HEK293 (cell line): ENCODE measurements around the gene CHST15.

Experiments used
- CTCF ChIA-PET: fragments of 350-600 bp; formaldehyde crosslinking; extraction: SDS; loops from one replicate; lab custom pipeline; 2021; ENCODE audit warnings: antibody characterized with exemption; lab: Yijun Ruan, JAX
- POLR2A ChIA-PET: fragments of 300-600 bp; formaldehyde crosslinking; extraction: SDS; loops from one replicate; lab custom pipeline; 2020; ENCODE audit warnings: antibody characterized with exemption, inconsistent platforms; lab: Yijun Ruan, JAX
- H3K27ac ChIP-seq: fragments of 200-500 bp; sonication (Bioruptor generic); 2 replicates; pipeline ENCODE4 v1.5.1; 2014; ENCODE audit warnings: low read depth, low read length, control low read depth, inconsistent platforms; ENCODE audit errors: extremely low read depth
- H3K36me3 ChIP-seq, 2 experiments: fragments of 200-500 bp in 1 of 2; sonication (Bioruptor generic) in 1 of 2; 1 replicate in 1 of 2; 2 replicates in 1 of 2; pipeline ENCODE4 v1.5.1; 2014 to 2017; ENCODE audit warnings: inconsistent platforms in 2 of 2, low read length in 2 of 2; ENCODE audit not compliant: control insufficient read depth in 2 of 2, insufficient read depth in 1 of 2
- H3K4me1 ChIP-seq: fragments of 200-500 bp; sonication (Bioruptor generic); 2 replicates; pipeline ENCODE4 v1.5.1; 2014; ENCODE audit warnings: mild to moderate bottlenecking, low read length, inconsistent platforms; ENCODE audit not compliant: control insufficient read depth, insufficient read depth
- H3K4me3 ChIP-seq: 2 replicates; pipeline ENCODE4 v1.5.1; 2011; ENCODE audit warnings: low read depth, mild to moderate bottlenecking, control low read depth, low read length, moderate library complexity
- H3K9me3 ChIP-seq: fragments of 200-500 bp; sonication (Bioruptor generic); 2 replicates; pipeline ENCODE4 v1.5.1; 2014; ENCODE audit warnings: low read depth, low read length, inconsistent platforms; ENCODE audit not compliant: control insufficient read depth, insufficient read depth
- GLI4 ChIP-seq: fragments of 450-650 bp; formaldehyde crosslinking; IDR thresholded peaks from 2 replicates; pipeline ENCODE4 v1.5.1; 2016; ENCODE audit warnings: missing biosample characterization, missing genetic modification characterization
- HOXC10 ChIP-seq: sonication (generic); formaldehyde crosslinking; IDR thresholded peaks from 2 replicates; pipeline ENCODE4 v1.8.1; 2023; ENCODE audit warnings: mild to moderate bottlenecking, missing genetic modification reagents
- KLF16 ChIP-seq: fragments of 450-650 bp; formaldehyde crosslinking; IDR thresholded peaks from 2 replicates; pipeline ENCODE4 v1.5.1; 2017; ENCODE audit warnings: missing biosample characterization, missing genetic modification characterization
- KLF7 ChIP-seq: fragments of 450-650 bp; formaldehyde crosslinking; IDR thresholded peaks from 2 replicates; pipeline ENCODE4 v1.5.1; 2016; ENCODE audit warnings: missing biosample characterization, missing genetic modification characterization, borderline replicate concordance
- ZFP3 ChIP-seq: fragments of 450-650 bp; formaldehyde crosslinking; IDR thresholded peaks from 2 replicates; pipeline ENCODE4 v1.5.1; 2016; ENCODE audit warnings: low read depth, missing biosample characterization, missing genetic modification characterization
- ZNF138 ChIP-seq: fragments of 450-650 bp; formaldehyde crosslinking; IDR thresholded peaks from 2 replicates; pipeline ENCODE4 v1.5.1; 2016; ENCODE audit warnings: missing biosample characterization, missing genetic modification characterization, borderline replicate concordance
- ZNF184 ChIP-seq: fragments of 450-650 bp; IDR thresholded peaks from 2 replicates; pipeline ENCODE4 v1.5.1; 2018; ENCODE audit warnings: missing biosample characterization, mild to moderate bottlenecking, missing genetic modification characterization
- ZNF248 ChIP-seq: fragments of 450-650 bp; formaldehyde crosslinking; IDR thresholded peaks from 2 replicates; pipeline ENCODE4 v1.5.1; 2017; ENCODE audit warnings: missing biosample characterization, missing genetic modification characterization
- ZNF341 ChIP-seq: fragments of 450-650 bp; formaldehyde crosslinking; IDR thresholded peaks from 2 replicates; pipeline ENCODE4; 2016; ENCODE audit warnings: low read depth, missing biosample characterization, missing genetic modification characterization
- ZNF37A ChIP-seq: fragments of 450-650 bp; IDR thresholded peaks from 2 replicates; pipeline ENCODE4 v1.5.1; 2018; ENCODE audit warnings: missing biosample characterization, missing genetic modification characterization
- ZNF473 ChIP-seq: fragments of 450-650 bp; formaldehyde crosslinking; IDR thresholded peaks from 2 replicates; pipeline ENCODE4 v1.5.1; 2017; ENCODE audit warnings: missing biosample characterization, missing genetic modification characterization
- ZNF510 ChIP-seq: fragments of 450-650 bp; formaldehyde crosslinking; IDR thresholded peaks from 2 replicates; pipeline ENCODE4 v1.5.1; 2018; ENCODE audit warnings: mild to moderate bottlenecking, missing genetic modification characterization, missing biosample characterization; ENCODE audit not compliant: insufficient replicate concordance
- ZNF558 ChIP-seq: fragments of 450-650 bp; formaldehyde crosslinking; IDR thresholded peaks from 2 replicates; pipeline ENCODE4 v1.5.1; 2016; ENCODE audit warnings: missing biosample characterization, missing genetic modification characterization
- ZNF560 ChIP-seq: fragments of 450-650 bp; formaldehyde crosslinking; IDR thresholded peaks from 2 replicates; pipeline ENCODE4 v1.5.1; 2017; ENCODE audit warnings: missing biosample characterization, missing genetic modification characterization, borderline replicate concordance
- ZNF658 ChIP-seq: fragments of 450-650 bp; formaldehyde crosslinking; IDR thresholded peaks from 2 replicates; pipeline ENCODE4; 2016; ENCODE audit warnings: missing biosample characterization, missing genetic modification characterization
- ZNF747 ChIP-seq: fragments of 450-650 bp; formaldehyde crosslinking; IDR thresholded peaks from 2 replicates; pipeline ENCODE4 v1.5.1; 2016; ENCODE audit warnings: missing biosample characterization, missing genetic modification characterization
- ZNF776 ChIP-seq: fragments of 450-650 bp; formaldehyde crosslinking; IDR thresholded peaks from 2 replicates; pipeline ENCODE4 v1.5.0; 2017; ENCODE audit warnings: missing biosample characterization, missing genetic modification characterization, borderline replicate concordance
- TF ChIP-seq, protein P1 (sequence below): fragments of 450-650 bp; formaldehyde crosslinking; IDR thresholded peaks from 2 replicates; pipeline ENCODE4 v1.5.1; 2016; ENCODE audit warnings: missing biosample characterization, missing genetic modification characterization
- TF ChIP-seq, protein P2 (sequence below): fragments of 450-650 bp; formaldehyde crosslinking; IDR thresholded peaks from 2 replicates; pipeline ENCODE4 v1.5.1; 2017; ENCODE audit warnings: missing biosample characterization, mild to moderate bottlenecking, missing genetic modification characterization, moderate library complexity
- TF ChIP-seq, protein P3 (sequence below): fragments of 450-650 bp; formaldehyde crosslinking; IDR thresholded peaks from 2 replicates; pipeline ENCODE4 v1.5.1; 2016; ENCODE audit warnings: missing biosample characterization, missing genetic modification characterization

CHST15 gene

DNA sequence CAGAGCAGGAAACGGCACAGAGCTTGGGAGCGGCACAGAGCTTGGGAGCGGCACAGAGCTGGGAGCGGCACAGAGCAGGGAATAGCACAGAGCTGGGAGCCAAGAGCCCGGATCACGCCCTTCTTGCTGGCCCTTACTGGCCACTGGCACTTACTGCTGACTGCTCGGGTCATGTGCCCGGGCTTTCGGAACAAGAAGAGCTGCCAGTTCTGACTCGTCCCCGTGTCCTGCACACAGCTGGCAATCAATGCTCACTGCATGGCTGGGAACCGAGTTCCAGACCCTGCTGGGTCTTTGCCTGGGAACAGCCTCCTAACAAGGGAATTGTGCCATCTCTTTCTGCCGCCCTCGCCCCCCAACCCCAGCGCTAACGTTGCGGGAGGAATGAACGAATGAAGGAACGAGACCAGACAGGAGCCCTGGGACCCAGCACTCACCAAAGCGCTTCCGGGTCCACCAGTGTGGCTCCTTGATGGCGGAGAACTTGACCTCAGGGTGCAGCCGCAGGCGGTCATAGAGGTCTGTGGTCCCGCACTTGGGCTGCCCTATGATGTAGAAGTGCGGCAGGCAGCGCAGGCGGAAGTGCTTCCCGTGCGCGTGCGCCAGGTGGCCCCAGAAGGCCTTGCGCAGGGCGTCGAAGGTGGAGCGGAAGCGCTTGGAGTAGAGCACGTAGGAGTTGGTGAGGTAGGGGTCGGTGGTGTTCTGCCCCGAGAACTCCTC lies 49.1 kb downstream of the CHST15 start:
- TF ChIP-seq ZNF473 (tag by site-specific recombination) (no peak), ZNF37A (tag by site-specific recombination) (no peak), ZNF138 (no peak), ZNF747 (tag by site-specific recombination) (no peak), ZNF658 (tag by site-specific recombination) (no peak), ZNF341 (tag by site-specific recombination) (0 out of 2 replicates have a peak, but pooled peaks have one; percentile 8), KLF16 (tag by site-specific recombination) (no peak)
- Histone ChIP-seq H3K36me3 (peaks cover 0 to 44% of the 10 kb centered on the region in 2 experiments; a peak in 1 of 3 replicates), H3K27ac (no peak overlapping the region), H3K9me3 (no peaks in the 10 kb centered on the region), H3K4me1 (no peaks in the 10 kb centered on the region), H3K4me3 (no peak overlapping the region)
- CTCF ChIA-PET = no interaction called here
- POLR2A ChIA-PET = no interaction called here

DNA sequence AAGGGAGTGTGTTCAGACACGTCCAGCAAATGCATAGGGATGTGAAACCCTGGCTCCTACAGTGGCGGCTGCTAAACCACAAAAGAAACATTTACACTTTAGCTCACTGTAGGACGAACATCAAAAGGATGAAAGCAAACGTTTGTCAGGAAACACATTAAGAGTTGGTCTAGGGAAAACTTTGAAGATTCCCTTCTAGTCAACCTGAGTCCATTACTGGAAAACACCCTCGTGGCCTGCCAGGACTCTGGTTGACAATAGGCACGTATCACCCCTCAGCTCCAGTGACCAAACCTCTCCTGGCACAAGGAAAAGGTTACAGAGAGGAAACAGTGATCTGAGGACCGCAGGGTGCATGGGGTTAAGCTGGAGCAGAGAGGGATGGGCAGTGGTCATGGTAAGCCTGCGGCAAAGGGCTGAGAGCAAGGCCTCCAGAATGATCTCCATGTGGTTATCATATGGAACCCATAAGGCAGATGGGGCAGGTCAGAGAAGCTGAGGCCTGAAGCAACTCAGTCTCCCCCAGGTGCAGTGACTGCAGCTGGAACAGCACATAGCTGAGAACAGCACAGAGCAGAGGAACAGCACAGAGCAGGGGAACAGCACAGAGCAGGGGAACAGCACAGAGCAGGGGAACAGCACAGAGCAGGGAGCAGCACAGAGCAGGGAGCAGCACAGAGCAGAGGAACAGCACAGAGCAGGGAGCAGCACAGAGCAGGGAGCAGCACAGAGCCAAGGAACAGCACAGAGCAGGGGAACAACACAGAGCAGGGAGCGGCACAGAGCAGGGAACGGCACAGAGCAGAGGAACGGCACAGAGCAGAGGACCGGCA lies 49.9 kb downstream of the CHST15 start:
- POLR2A ChIA-PET = no interaction called here
- no peak overlapping the region for H3K4me3 ChIP-seq
- no peak overlapping the region for H3K27ac ChIP-seq
- H3K4me1 ChIP-seq = no peaks in the 10 kb centered on the region
- CTCF ChIA-PET = interaction anchor here (1.0 kb wide), 1 partner anchor 13 kb away, joined by 3 read pairs; no protein-coding TSS in a partner anchor
- H3K9me3 ChIP-seq = no peaks in the 10 kb centered on the region
- H3K36me3 ChIP-seq = peaks cover 0 to 50% of the 10 kb centered on the region in 2 experiments; a peak in 1 of 3 replicates
- TF ChIP-seq KLF7 (tag by site-specific recombination) (no peak), ZNF341 (tag by site-specific recombination) (peak; percentile 83)

DNA sequence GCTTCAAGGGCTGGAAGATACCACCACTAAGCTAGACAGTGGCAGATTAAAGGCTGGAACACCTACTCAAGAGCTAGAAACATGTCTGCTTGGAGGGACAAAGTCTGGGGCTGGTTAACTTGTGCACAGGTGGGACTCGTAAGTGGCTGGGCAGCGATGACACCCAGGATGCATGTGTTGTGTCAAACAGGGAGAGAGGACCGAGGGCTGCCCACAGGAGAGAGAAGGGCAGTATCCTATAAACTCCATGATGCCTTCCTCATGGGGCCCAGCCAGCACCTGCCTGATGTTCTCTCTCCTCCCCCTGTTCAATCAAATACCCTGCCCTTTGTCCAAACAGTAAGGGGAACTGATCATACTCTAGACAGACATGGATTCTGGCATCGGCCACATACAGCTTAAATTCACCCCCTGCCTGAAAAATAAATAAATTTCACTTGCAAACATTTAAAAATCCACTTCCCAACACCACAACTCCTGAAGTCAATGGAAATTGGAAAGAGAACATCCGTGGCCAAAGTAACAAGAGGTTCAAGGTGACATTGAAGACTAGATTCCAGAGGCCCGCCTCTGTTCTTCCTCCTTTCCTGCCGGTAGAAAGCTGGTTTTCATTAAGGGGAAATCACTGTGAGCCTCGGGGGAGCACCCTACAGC lies 50.6 kb downstream of the CHST15 start:
- no peak overlapping the region for H3K27ac ChIP-seq
- CTCF ChIA-PET = interaction anchor here (1.0 kb wide), 1 partner anchor 12 kb away, joined by 3 read pairs; no protein-coding TSS in a partner anchor

More for the DNA sequence above, 50.6 kb downstream of the CHST15 start:
- POLR2A ChIA-PET = no interaction called here
- no peak overlapping the region for H3K4me3 ChIP-seq
- TF ChIP-seq, protein P1, sequence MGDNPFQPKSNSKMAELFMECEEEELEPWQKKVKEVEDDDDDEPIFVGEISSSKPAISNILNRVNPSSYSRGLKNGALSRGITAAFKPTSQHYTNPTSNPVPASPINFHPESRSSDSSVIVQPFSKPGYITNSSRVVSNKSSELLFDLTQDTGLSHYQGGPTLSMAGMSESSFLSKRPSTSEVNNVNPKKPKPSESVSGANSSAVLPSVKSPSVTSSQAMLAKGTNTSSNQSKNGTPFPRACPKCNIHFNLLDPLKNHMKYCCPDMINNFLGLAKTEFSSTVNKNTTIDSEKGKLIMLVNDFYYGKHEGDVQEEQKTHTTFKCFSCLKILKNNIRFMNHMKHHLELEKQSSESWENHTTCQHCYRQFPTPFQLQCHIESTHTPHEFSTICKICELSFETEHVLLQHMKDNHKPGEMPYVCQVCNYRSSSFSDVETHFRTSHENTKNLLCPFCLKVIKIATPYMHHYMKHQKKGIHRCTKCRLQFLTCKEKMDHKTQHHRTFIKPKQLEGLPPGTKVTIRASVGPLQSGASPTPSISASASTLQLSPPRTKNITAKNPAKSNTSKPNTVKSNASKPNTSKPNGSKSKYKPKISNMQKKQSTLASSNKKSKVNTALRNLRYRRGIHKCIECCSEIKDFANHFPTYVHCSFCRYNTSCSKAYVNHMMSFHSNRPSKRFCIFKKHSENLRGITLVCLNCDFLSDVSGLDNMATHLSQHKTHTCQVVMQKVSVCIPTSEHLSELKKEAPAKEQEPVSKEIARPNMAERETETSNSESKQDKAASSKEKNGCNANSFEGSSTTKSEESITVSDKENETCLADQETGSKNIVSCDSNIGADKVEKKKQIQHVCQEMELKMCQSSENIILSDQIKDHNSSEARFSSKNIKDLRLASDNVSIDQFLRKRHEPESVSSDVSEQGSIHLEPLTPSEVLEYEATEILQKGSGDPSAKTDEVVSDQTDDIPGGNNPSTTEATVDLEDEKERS = no peak
- TF ChIP-seq ZNF184 = no peak
- TF ChIP-seq ZFP3 (tag by site-specific recombination) = no peak
- TF ChIP-seq, protein P2, sequence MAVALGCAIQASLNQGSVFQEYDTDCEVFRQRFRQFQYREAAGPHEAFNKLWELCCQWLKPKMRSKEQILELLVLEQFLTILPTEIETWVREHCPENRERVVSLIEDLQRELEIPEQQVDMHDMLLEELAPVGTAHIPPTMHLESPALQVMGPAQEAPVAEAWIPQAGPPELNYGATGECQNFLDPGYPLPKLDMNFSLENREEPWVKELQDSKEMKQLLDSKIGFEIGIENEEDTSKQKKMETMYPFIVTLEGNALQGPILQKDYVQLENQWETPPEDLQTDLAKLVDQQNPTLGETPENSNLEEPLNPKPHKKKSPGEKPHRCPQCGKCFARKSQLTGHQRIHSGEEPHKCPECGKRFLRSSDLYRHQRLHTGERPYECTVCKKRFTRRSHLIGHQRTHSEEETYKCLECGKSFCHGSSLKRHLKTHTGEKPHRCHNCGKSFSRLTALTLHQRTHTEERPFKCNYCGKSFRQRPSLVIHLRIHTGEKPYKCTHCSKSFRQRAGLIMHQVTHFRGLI (tag by site-specific recombination) = no peak
- TF ChIP-seq ZNF558 = no peak
- no peak for TF ChIP-seq ZNF560
- no peak for TF ChIP-seq ZNF248 (tag by site-specific recombination)
- no peak for TF ChIP-seq ZNF510 (tag by site-specific recombination)
- TF ChIP-seq ZNF776 (tag by site-specific recombination) = no peak
- TF ChIP-seq HOXC10 = no peak
- TF ChIP-seq, protein P3, sequence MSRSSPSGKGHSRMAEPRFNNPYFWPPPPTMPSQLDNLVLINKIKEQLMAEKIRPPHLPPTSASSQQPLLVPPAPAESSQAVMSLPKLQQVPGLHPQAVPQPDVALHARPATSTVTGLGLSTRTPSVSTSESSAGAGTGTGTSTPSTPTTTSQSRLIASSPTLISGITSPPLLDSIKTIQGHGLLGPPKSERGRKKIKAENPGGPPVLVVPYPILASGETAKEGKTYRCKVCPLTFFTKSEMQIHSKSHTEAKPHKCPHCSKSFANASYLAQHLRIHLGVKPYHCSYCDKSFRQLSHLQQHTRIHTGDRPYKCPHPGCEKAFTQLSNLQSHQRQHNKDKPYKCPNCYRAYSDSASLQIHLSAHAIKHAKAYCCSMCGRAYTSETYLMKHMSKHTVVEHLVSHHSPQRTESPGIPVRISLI (tag by site-specific recombination) = no peak
- no peak for TF ChIP-seq GLI4
- TF ChIP-seq, all 188 proteins: peak for 0
- Histone ChIP-seq H3K36me3 (peaks cover 0 to 54% of the 10 kb centered on the region in 2 experiments; a peak in 1 of 3 replicates), H3K9me3 (no peaks in the 10 kb centered on the region), H3K4me1 (no peaks in the 10 kb centered on the region)
